Muscle layer of duodenum (tissue), 2 donors: ENCODE measurements around the gene MUC21.

Experiments used
- H3K27ac ChIP-seq: one replicate; pipeline ENCODE4 v1.7.0; 2013; ENCODE audit warnings: mild to moderate bottlenecking, low read length
- H3K27me3 ChIP-seq: one replicate; pipeline ENCODE4 v1.7.0; 2013; ENCODE audit warnings: low read depth, mild to moderate bottlenecking, control low read depth, low read length
- H3K36me3 ChIP-seq, 2 donors: one replicate each; pipeline ENCODE4 v1.7.0; 2013; ENCODE audit warnings: low read length in 2 of 2, control low read depth in 1 of 2, mild to moderate bottlenecking in 1 of 2; ENCODE audit not compliant: insufficient read depth in 2 of 2, control insufficient read depth in 1 of 2
- H3K4me1 ChIP-seq, 2 donors: one replicate each; pipeline ENCODE4 v1.7.0; 2013; ENCODE audit warnings: low read length in 2 of 2, mild to moderate bottlenecking in 2 of 2, control low read depth in 1 of 2, moderate library complexity in 1 of 2; ENCODE audit not compliant: insufficient read depth in 2 of 2, control insufficient read depth in 1 of 2
- H3K4me3 ChIP-seq, 2 donors: one replicate each; pipeline ENCODE4 v1.7.0; 2013; ENCODE audit warnings: low read length in 2 of 2, low read depth in 1 of 2, mild to moderate bottlenecking in 1 of 2
- H3K9me3 ChIP-seq, 2 donors: one replicate each; pipeline ENCODE4 v1.7.0; 2013; ENCODE audit warnings: low read length in 2 of 2, control low read depth in 1 of 2, mild to moderate bottlenecking in 1 of 2; ENCODE audit not compliant: control insufficient read depth in 1 of 2
- donor health status: healthy.

MUC21 gene

DNA sequence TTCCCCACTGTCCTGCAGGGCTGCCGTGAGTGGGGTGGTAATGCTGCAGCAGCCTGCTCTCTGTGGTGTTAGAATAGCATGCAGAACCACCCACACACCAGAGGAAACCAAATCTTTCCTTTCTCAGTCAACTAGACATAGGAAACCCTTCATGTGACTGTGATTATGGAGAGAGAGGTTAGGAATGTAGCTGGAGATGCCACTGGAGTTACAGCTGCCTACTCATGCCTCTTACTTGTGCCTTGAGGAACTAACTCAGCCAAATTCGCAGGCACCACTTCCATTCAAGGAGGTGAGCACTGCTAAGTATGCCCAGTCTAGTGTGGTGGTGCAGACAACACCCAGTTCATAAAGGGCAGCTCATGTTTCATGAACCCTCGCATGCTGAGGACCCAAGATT is 54.2 kb downstream of the MUC21 start:
- no peaks in the 10 kb centered on the region for H3K4me1 ChIP-seq
- H3K4me3 ChIP-seq, result no peak overlapping the region
- H3K9me3 ChIP-seq, result no peaks in the 10 kb centered on the region
- H3K27ac ChIP-seq, result no peak overlapping the region
- no peaks in the 10 kb centered on the region for H3K27me3 ChIP-seq
- no peaks in the 10 kb centered on the region for H3K36me3 ChIP-seq

- no peaks in the 10 kb centered on the region for H3K9me3 ChIP-seq
- no peaks in the 10 kb centered on the region for H3K4me1 ChIP-seq
These were observed 55.0 kb downstream of the MUC21 start for GRCh38 chr6:31038559-31038958.

More at GRCh38 chr6:31038559-31038958, 55.0 kb downstream of the MUC21 start:
- Histone ChIP-seq H3K27me3 (no peaks in the 10 kb centered on the region), H3K36me3 (no peaks in the 10 kb centered on the region), H3K27ac (no peak overlapping the region), H3K4me3 (no peak overlapping the region)
